H9 (cell line): ENCODE measurements around the gene NFU1. TPM values are rescaled to one million over a fixed set of nuclear protein-coding genes. Genes with fewer than 3 reads are reported as not detected.

ENCODE experiments used
- DNase-seq: peaks from one replicate; pipeline ENCODE4 v3.0.0-alpha.2; 2017
- H2AFZ ChIP-seq: one replicate; pipeline ENCODE4 v1.6.1; 2013; ENCODE audit warnings: mild to moderate bottlenecking, low read length, control low read depth, moderate library complexity
- H2AK5ac ChIP-seq: 2 replicates; pipeline ENCODE4 v1.6.1; 2013; ENCODE audit warnings: low read length, control low read depth, mixed read lengths; ENCODE audit not compliant: insufficient read length
- H2BK120ac ChIP-seq: one replicate; pipeline ENCODE4 v1.6.1; 2013; ENCODE audit warnings: low read depth, mild to moderate bottlenecking, low read length, control low read depth, inconsistent platforms; ENCODE audit not compliant: poor library complexity, severe bottlenecking
- H2BK12ac ChIP-seq: 2 replicates; pipeline ENCODE4 v1.6.1; 2013; ENCODE audit warnings: low read length, control low read depth, mixed read lengths, low read depth; ENCODE audit not compliant: insufficient read length
- H2BK15ac ChIP-seq: 2 replicates; pipeline ENCODE4 v1.6.1; 2013; ENCODE audit warnings: low read depth, low read length, control low read depth
- H2BK20ac ChIP-seq: one replicate; pipeline ENCODE4 v1.6.1; 2013; ENCODE audit warnings: low read depth, mild to moderate bottlenecking, low read length, control low read depth, inconsistent platforms; ENCODE audit not compliant: poor library complexity, severe bottlenecking
- H2BK5ac ChIP-seq: 2 replicates; pipeline ENCODE4 v1.6.1; 2013; ENCODE audit warnings: low read length, control low read depth, mixed read lengths; ENCODE audit not compliant: insufficient read length
- H3K14ac ChIP-seq: 2 replicates; pipeline ENCODE4 v1.6.1; 2013; ENCODE audit warnings: low read length, control low read depth; ENCODE audit not compliant: insufficient read depth
- H3K18ac ChIP-seq: 2 replicates; pipeline ENCODE4 v1.6.1; 2013; ENCODE audit warnings: low read depth, mild to moderate bottlenecking, mixed read lengths, low read length, control low read depth; ENCODE audit not compliant: insufficient read length
- H3K23ac ChIP-seq: 2 replicates; pipeline ENCODE4 v1.6.1; 2013; ENCODE audit warnings: low read length, control low read depth, mixed read lengths, low read depth; ENCODE audit not compliant: insufficient read length
- H3K23me2 ChIP-seq: 2 replicates; pipeline ENCODE4 v1.6.1; 2013; ENCODE audit warnings: low read depth, mild to moderate bottlenecking, mixed read lengths, low read length, control low read depth; ENCODE audit not compliant: insufficient read length, poor library complexity, severe bottlenecking
- H3K27ac ChIP-seq: 2 replicates; pipeline ENCODE4 v1.5.1; 2013; ENCODE audit warnings: low read length, control low read depth, mixed read lengths, low read depth; ENCODE audit not compliant: insufficient read length
- H3K27me3 ChIP-seq: 2 replicates; pipeline ENCODE4 v1.6.1; 2013; ENCODE audit warnings: low read length, control low read depth, inconsistent platforms; ENCODE audit not compliant: insufficient read depth
- H3K4ac ChIP-seq: 2 replicates; pipeline ENCODE4 v1.6.1; 2013; ENCODE audit warnings: low read depth, mild to moderate bottlenecking, control low read depth, inconsistent platforms, low read length, moderate library complexity
- H3K4me1 ChIP-seq: 2 replicates; pipeline ENCODE4 v1.6.1; 2013; ENCODE audit warnings: low read length, control low read depth, inconsistent platforms; ENCODE audit not compliant: insufficient read depth
- H3K4me2 ChIP-seq: 2 replicates; pipeline ENCODE4 v1.6.1; 2013; ENCODE audit warnings: low read length, control low read depth, mixed read lengths; ENCODE audit not compliant: insufficient read length, insufficient read depth
- H3K56ac ChIP-seq: 2 replicates; pipeline ENCODE4 v1.6.1; 2013; ENCODE audit warnings: low read depth, mild to moderate bottlenecking, mixed read lengths, low read length, control low read depth; ENCODE audit not compliant: insufficient read length
- H3K79me1 ChIP-seq: 2 replicates; pipeline ENCODE4 v1.6.1; 2013; ENCODE audit warnings: low read depth, mild to moderate bottlenecking, moderate library complexity, low read length, control low read depth, inconsistent platforms; ENCODE audit not compliant: insufficient read depth, poor library complexity, severe bottlenecking
- H3K79me2 ChIP-seq: 2 replicates; pipeline ENCODE4 v1.6.1; 2013; ENCODE audit warnings: low read length, control low read depth, inconsistent platforms; ENCODE audit not compliant: insufficient read depth
- H3K9ac ChIP-seq: 2 replicates; pipeline ENCODE4 v1.6.1; 2013; ENCODE audit warnings: low read length, control low read depth, mixed read lengths; ENCODE audit not compliant: insufficient read length; ENCODE audit errors: extremely low read depth
- H3K9me3 ChIP-seq: one replicate; pipeline ENCODE4 v1.6.1; 2013; ENCODE audit warnings: low read depth, low read length, inconsistent platforms; ENCODE audit not compliant: control insufficient read depth
- H3T11ph ChIP-seq: one replicate; pipeline ENCODE4 v1.6.1; 2013; ENCODE audit warnings: mild to moderate bottlenecking, low read length, control low read depth, inconsistent platforms
- H4K20me1 ChIP-seq: one replicate; pipeline ENCODE4 v1.6.1; 2013; ENCODE audit not compliant: control insufficient read depth, insufficient read length, insufficient read depth
- H4K5ac ChIP-seq: 2 replicates; pipeline ENCODE4 v1.6.1; 2013; ENCODE audit warnings: low read depth, mild to moderate bottlenecking, mixed read lengths, low read length, control low read depth; ENCODE audit not compliant: insufficient read length
- H4K8ac ChIP-seq: replicated peaks from 2 replicates; pipeline ENCODE4 v1.6.1; 2013; ENCODE audit warnings: low read length, control low read depth, mixed read lengths, low read depth; ENCODE audit not compliant: insufficient read length
- H4K91ac ChIP-seq: 2 replicates; pipeline ENCODE4 v1.6.1; 2013; ENCODE audit warnings: low read depth, mild to moderate bottlenecking, moderate library complexity, mixed read lengths, low read length, control low read depth; ENCODE audit not compliant: insufficient read length
- H3K27ac Mint-ChIP-seq, 3 experiments: 2 replicates in 2 of 3; 3 replicates in 1 of 3; pipeline ENCODE4 v1.8.0; 2020 to 2021; ENCODE audit warnings: mixed read lengths in 3 of 3, mild to moderate bottlenecking in 1 of 3, moderate library complexity in 1 of 3
- H3K27me3 Mint-ChIP-seq: 2 replicates; pipeline ENCODE4 v1.8.0; 2021; ENCODE audit warnings: low read depth, mild to moderate bottlenecking, moderate library complexity, mixed read lengths
- H3K36me3 Mint-ChIP-seq, 3 experiments: 2 replicates in 2 of 3; 3 replicates in 1 of 3; pipeline ENCODE4 v1.8.0; 2020 to 2021; ENCODE audit warnings: low read depth in 3 of 3, mixed read lengths in 3 of 3; ENCODE audit not compliant: insufficient read depth in 1 of 3
- H3K4me1 Mint-ChIP-seq, 2 experiments: 2 replicates each; pipeline ENCODE4 v1.8.0; 2020; ENCODE audit warnings: mixed read lengths in 2 of 2
- H3K4me3 Mint-ChIP-seq, 2 experiments: 2 replicates in 1 of 2; 3 replicates in 1 of 2; pipeline ENCODE4 v1.8.0; 2020 to 2021; ENCODE audit warnings: mild to moderate bottlenecking in 2 of 2, mixed read lengths in 2 of 2, moderate library complexity in 1 of 2
- H3K9me3 Mint-ChIP-seq, 2 experiments: 2 replicates in 1 of 2; 3 replicates in 1 of 2; pipeline ENCODE4 v1.8.0; 2020; ENCODE audit warnings: mild to moderate bottlenecking in 2 of 2, mixed read lengths in 2 of 2, moderate library complexity in 1 of 2
- CTCF ChIP-seq: fragments of 200-600 bp; sonication (generic); conservative IDR thresholded peaks from 3 replicates; pipeline ENCODE4 v1.8.0; 2021; ENCODE audit warnings: antibody characterized with exemption, mild to moderate bottlenecking
- WGBS: extraction: QIAGEN DNeasy Blood & Tissue Kit; methylation state at CpG from one replicate; pipeline ENCODE4 v1.1.7; 2013; ENCODE audit warnings: missing lambda C conversion rate, low lambda C conversion rate, mixed read lengths; ENCODE audit not compliant: insufficient read length; ENCODE audit errors: extremely low coverage; 5-methylcytosine and 5-hydroxymethylcytosine counted together
- total RNA-seq: library from RNA; stranded (reverse); gene quantifications from 2 replicates; pipeline ENCODE4 v1.2.1, GENCODE V29; 2021

NFU1 gene
- total RNA-seq, 1 experiment from 2014 or later: 61.4 TPM

GRCh38 chr2:69454976-69455375, 17.7 kb upstream of the NFU1 start:
- no peaks in the 10 kb centered on the region for H3K79me2 ChIP-seq
- Mint-ChIP-seq H3K27me3 (no peaks in the 10 kb centered on the region), H3K36me3 (no peaks in the 10 kb centered on the region), H3K9me3 (no peaks in the 10 kb centered on the region), H3K4me1 (peaks cover 41 to 53% of the 10 kb centered on the region in 2 experiments), H3K4me3 (no peak overlapping the region), H3K27ac (0 out of 7 replicates have a peak overlapping the region, but pooled peaks of 1 of the 3 experiments have one; percentile 53)
- no peak overlapping the region for H3K27ac ChIP-seq
- no peak overlapping the region for H4K91ac ChIP-seq
- H2BK12ac ChIP-seq: no peak overlapping the region
- H3K4me2 ChIP-seq: no peak overlapping the region
- no peaks in the 10 kb centered on the region for H4K20me1 ChIP-seq
- no CpG with 5 or more reads among the region's 2 CpGs for WGBS
- H4K5ac ChIP-seq: no peak overlapping the region
- H2AK5ac ChIP-seq: no peak overlapping the region
- no peak overlapping the region for H4K8ac ChIP-seq
- TF ChIP-seq CTCF: no peak
- H3K23ac ChIP-seq: no peak overlapping the region
- H2AFZ ChIP-seq: no peak overlapping the region
- no peaks in the 10 kb centered on the region for H3K9me3 ChIP-seq
- no peak overlapping the region for H3T11ph ChIP-seq
- no peak overlapping the region for H2BK5ac ChIP-seq
- H2BK120ac ChIP-seq: no peak overlapping the region
- H3K56ac ChIP-seq: no peak overlapping the region
- no peak overlapping the region for H3K9ac ChIP-seq
- no peak for DNase-seq
- no peak overlapping the region for H3K14ac ChIP-seq
- no peaks in the 10 kb centered on the region for H3K27me3 ChIP-seq
- H3K79me1 ChIP-seq: no peaks in the 10 kb centered on the region
- H3K4me1 ChIP-seq: peaks cover 4% of the 10 kb centered on the region
- H3K23me2 ChIP-seq: no peaks in the 10 kb centered on the region
- no peak overlapping the region for H3K18ac ChIP-seq
- no peak overlapping the region for H3K4ac ChIP-seq
- H2BK20ac ChIP-seq: no peak overlapping the region
- H2BK15ac ChIP-seq: no peak overlapping the region
